ENCODE measurements around the gene RASAL1.

RASAL1 gene

GRCh38 chr12:113135178-113136127 is at the start of gene RASAL1:
Gene RASAL1, minus strand, starts transcription at chr12:113135761. Its CDS starts 299 bp downstream, at chr12:113135462.
- peak; percentile 78 to 91 for DNase-seq (ENCODE audit: low read depth in 2 of 2)

- DNase-seq (ENCODE audit: low read depth in 2 of 2), result peak; percentile 85 to 87
These were observed 49.3 kb upstream of the RASAL1 start for GRCh38 chr12:113184900-113185179.

DNA sequence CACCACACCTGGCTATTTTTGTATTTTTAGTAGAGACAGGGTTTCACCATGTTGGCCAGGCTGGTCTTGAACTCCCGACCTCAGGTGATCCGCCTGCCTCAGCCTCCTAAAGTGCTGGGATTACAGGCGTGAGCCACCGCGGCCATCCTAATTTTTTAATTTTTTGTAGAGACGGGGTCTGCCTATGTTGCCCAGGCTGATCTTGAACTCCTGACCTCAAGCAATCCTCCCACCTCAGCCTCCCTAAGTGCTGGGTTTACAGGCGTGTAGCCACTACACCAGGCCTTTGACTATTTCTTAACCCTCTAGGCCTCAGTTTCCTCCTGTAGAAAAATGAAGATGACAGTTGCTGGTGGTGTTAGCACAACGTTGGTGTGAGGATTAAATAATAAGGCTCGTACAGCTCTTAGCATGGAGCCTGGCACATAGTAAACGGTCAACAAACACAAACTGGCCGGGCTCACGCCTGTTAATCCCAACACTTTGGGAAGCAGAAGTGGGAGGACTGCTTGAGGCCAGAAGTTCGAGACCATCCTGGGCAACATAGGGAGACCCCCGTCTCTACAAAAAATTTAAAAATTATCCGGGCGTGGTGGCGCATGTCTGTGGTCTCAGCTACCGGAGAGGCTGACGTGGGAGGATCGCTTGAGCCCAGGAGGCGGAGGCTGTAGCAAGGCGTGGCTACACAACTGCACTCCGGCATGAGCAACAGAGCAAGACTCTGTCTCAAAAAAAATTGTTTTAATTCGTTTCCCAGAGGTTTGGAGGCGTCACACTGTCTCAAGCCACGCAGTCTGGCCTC is 48.7 kb upstream of the RASAL1 start:
- DNase-seq (ENCODE audit: low read depth in 2 of 2), result no peak

- DNase-seq (ENCODE audit: low read depth in 2 of 2), result no peak
These were observed 47.5 kb upstream of the RASAL1 start for GRCh38 chr12:113183030-113183589.

DNA sequence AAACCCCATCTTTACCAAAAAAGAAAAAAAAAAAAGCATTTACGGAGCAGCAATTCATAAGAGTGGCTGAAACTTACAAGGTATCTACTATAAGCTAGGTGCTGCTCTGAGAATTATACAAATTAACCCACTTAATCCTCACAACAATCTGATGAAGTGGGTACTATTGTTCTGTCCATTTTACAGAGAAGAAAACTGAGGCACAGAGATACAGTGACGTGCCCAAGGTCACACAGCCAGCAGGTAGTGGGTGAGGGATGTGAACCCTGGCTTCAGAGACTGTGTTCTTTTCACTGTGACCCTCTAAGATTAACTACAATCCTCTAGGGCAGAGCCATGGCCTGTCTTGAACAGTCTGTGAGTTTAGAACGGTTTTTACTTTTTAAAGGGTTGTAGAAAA is 46.4 kb upstream of the RASAL1 start:
- no peak for DNase-seq (ENCODE audit: low read depth in 2 of 2)

DNA sequence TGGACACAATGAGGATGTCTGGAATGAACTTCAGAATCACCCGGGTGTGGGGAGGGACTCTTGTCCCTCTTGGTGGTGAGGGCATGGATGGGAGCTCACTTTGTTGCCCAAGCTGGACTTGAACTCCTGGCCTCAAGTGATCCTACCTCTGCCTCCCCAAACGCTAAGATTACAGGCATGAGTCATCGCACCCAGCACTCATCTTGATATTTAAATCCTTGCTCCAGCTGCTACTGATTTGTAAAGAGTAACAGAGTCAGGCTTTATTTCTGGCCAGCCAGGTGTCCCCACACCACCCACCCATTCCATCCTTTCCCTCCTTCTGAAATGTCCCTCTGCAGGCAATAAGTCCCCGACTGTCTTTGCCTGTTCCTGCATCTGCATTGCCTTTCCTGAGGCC is 44.8 kb upstream of the RASAL1 start:
- DNase-seq (ENCODE audit: low read depth in 2 of 2), result no peak

DNA sequence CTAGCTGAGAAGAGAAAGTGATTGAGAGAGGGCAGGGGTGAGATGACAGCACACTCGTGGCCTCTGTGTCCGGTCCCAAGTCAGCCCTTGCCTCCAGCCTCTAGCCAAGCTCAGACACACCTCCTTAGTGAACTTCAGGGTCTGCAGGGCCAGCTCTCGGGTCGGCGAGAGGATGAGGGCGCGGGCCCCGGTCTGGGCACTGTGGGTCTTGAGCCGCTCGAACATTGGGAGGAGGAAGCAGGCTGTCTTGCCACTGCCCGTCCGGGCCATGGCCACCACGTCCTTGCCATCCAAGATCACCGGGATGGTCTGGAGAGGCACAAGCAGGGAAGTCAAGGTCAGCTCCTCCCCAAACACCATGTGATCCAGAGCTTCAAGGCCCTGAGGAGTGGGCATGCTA is 43.5 kb upstream of the RASAL1 start:
- no peak for DNase-seq (ENCODE audit: low read depth in 2 of 2)

- DNase-seq (ENCODE audit: low read depth in 2 of 2), result peak; percentile 64 to 76
These were observed 39.2 kb upstream of the RASAL1 start for GRCh38 chr12:113174461-113175384.

DNA sequence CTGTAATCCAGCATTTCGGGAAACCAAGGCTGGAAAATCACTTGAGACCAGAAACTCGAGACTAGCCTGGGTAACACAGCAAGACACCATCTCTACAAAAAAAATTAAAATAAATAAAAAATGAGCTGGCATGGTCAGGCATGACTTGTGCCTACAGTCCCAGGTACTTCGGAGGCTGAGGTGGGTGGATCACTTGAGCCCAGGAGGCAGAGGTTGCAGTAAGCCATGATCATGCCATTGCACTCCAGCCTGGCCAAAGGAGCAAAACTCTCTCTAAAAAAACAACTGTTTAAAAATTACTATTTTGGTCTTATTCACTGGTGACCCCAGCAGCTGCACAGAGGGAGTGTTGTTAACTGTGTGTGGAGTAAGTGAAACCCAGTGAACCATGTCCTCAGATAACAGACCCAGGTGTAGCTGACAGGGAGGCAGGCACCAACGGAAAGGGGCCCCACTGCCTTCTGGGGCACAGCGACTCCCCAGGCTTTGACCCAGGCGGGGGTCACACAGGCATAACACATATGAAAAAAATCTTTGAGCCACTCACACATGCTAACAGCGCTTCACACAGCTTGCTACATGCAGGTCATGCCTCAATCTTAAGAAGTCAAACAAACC is 37.6 kb upstream of the RASAL1 start:
- DNase-seq (ENCODE audit: low read depth in 2 of 2), result no peak

DNA sequence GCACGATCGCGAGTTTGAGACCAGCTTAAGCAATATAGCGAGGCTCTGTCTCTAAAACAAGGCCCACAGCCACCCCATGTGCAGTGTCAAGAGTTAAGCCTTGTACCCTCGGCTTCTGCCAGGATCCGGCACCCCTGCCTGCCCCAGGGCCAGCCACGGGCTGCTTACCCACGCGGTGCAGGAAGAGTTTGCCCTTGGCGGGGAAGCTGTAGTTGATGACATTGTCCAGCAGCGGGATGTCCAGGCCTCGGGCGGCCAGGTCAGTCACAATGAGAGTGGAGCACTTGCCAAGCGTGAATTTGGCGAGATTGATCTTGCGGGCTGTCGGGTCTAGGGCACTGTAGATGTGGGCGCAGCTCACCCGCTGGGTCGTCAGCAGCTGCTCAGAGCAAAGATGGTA is 36.6 kb upstream of the RASAL1 start:
- DNase-seq (ENCODE audit: low read depth in 2 of 2), result no peak

DNA sequence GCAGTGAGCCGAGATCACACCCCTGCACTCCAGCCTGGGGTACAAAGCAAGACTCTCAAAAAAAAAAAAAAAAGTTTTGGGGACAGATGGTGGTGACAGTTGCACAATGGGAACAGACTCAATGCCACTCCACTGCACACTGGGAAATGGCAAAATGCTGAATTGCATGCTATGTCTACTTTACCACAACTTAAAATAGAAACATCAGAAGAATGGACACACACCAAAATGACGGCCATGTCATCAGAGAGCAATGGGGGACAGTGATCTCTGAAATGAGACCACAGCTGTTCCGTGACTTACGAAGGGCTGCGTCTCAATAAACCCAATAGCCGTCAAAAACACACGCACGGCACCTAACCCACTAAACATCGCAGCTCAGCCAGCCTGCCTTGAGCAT is 36.0 kb upstream of the RASAL1 start:
- no peak for DNase-seq (ENCODE audit: low read depth in 2 of 2)

- no peak for DNase-seq (ENCODE audit: low read depth in 2 of 2)
These were observed 35.4 kb upstream of the RASAL1 start for GRCh38 chr12:113170926-113171325.

GRCh38 chr12:113170457-113170856 is 34.9 kb upstream of the RASAL1 start:
- no peak for DNase-seq (ENCODE audit: low read depth in 2 of 2)

DNA sequence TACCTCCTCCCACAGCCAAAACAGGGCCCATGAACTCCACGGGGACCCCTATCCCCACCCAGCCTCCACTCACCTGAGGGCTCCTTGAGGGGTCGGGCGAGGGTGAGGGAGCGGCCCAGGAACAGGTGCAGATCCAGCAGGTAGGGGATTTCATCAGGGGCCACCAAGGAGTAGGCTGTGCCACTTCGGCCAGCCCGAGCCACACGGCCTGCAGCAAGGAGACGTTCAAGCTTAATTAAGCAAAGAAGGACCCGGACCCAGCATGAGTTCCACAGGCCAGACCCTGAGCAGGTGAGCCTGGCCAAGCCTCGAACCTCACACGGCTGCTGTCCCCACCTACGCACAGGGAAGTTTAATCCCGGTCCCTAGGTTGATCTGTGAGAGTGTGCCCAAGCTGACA is 34.1 kb upstream of the RASAL1 start:
- no peak for DNase-seq (ENCODE audit: low read depth in 2 of 2)

DNA sequence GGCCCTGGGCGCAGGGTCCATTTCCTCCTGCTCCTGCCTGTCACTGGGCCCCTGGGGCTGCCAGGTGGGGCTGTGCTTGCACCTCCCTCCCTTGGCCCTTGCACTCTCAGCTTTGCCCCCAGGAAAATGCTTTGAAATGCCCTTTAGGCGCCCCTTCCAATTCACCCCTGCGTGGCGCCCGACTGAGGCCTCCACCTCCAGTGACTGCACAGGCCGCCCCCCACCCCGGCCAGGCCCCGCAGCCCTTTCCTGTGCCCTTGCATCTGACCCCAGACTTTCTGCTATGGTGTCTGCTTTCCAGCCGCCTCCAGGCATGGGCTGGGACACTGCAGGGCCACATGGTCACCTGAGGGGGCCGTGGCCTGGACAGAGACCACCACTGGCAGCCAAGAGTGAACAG is 32.3 kb upstream of the RASAL1 start:
- no peak for DNase-seq (ENCODE audit: low read depth in 2 of 2)

DNA sequence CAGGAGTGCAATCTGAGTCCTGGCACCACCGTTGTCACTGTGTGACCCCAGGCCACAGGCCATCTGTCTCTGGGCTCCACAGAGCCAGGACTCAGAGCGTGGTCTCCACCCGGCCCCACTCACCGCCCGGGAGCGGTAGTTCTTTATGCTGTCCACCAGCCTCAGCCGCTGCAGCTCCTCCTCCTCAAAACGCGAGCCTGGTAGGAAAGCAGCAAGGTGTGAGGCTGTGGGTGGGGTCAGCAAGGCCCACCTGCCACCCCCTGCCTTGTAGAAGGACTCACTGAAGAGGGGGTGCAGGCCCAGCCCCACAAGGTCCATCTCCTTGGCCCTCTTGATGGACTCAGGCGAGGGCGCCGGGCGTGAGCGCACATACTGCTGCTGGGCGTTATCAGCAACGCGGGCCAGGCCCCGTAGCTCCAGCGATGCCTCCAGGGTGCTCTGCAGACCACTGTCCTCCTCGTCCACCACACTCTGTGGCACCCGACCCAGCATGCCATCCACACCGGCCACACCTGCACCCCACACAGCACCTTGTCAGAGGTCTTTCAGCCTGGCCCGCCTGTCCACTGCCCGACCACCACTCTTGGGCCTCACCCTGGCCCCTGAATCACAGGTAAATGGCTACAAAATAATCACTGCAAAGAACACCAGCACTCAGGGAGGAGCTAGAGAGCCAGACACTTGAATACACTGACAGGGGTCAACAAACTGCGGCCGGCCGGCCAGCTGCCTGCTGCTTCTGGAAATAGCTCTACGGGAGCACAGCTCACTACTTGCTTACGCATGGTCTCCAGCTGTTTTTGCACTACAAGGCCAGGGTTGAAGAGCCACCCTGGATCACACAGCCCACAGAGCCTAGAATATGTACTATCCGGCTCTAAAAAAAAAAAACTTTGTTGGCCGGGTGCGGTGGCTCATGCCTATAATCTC is 30.2 kb upstream of the RASAL1 start:
- DNase-seq (ENCODE audit: low read depth in 2 of 2), result no peak

DNA sequence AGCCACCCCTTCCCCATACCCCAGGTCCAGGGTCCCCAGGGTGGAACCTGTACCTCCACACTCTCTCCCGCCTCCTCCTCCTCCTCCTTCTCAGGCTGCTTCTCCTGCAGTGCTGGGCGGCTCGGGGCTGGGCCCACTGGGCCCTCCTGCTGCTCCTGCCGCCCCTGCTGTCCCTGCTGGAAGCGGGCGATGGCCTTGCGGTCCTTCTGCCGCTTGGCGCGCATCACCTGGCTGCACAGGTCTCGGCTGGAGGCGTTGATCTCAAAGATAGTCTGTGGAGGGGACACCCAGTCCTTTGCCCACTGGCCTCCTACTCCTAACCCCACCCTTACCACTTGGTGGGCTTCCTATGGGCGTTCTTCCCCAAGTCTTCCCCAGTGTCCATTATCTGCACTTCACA is 28.5 kb upstream of the RASAL1 start:
- DNase-seq (ENCODE audit: low read depth in 2 of 2), result no peak

GRCh38 chr12:113163030-113163360 is 27.4 kb upstream of the RASAL1 start:
- no peak for DNase-seq (ENCODE audit: low read depth in 2 of 2)

GRCh38 chr12:113162102-113163029 is 26.8 kb upstream of the RASAL1 start:
- DNase-seq (ENCODE audit: low read depth in 2 of 2), result no peak
